Fibroblast of pulmonary artery (primary cell): Measurements from ENCODE around the gene KRT12.

Experiments used
- DNase-seq: peaks from one replicate; pipeline ENCODE4 v3.0.0-alpha.2; 2010; ENCODE audit warnings: low read depth
- H3K4me3 ChIP-seq: replicated peaks from 2 replicates; pipeline ENCODE4 v1.5.1; 2011; ENCODE audit warnings: low read depth, mild to moderate bottlenecking, control low read depth, low read length, moderate library complexity
- CTCF ChIP-seq: IDR thresholded peaks from 2 replicates; pipeline ENCODE4 v1.5.1; 2011; ENCODE audit warnings: mild to moderate bottlenecking, control low read depth, low read length, inconsistent platforms; ENCODE audit errors: missing control alignments

The KRT12 gene

GRCh38 chr17:40866838-40867237, at the start of gene KRT12:
Gene KRT12, minus strand, starts transcription at chr17:40867223. Its CDS starts 37 bp downstream, at chr17:40867186.
- no peak for DNase-seq
- no peak within 1 kb of the TSS for H3K4me3 ChIP-seq
- TF ChIP-seq CTCF: no peak

- no peak for TF ChIP-seq CTCF
- DNase-seq: no peak
- no peak overlapping the region for H3K4me3 ChIP-seq
These were observed 49.3 kb upstream of the KRT12 start for GRCh38 chr17:40916366-40916765.

- peak; percentile 21 for DNase-seq
- no peak overlapping the region for H3K4me3 ChIP-seq
- TF ChIP-seq CTCF: no peak
These were observed 48.8 kb upstream of the KRT12 start for GRCh38 chr17:40915721-40916256.

GRCh38 chr17:40915199-40915661, 48.2 kb upstream of the KRT12 start:
- no peak overlapping the region for H3K4me3 ChIP-seq
- DNase-seq: peak; percentile 89
- no peak for TF ChIP-seq CTCF

GRCh38 chr17:40914075-40914855, 47.2 kb upstream of the KRT12 start:
- TF ChIP-seq CTCF: no peak
- no peak overlapping the region for H3K4me3 ChIP-seq
- no peak for DNase-seq

GRCh38 chr17:40912486-40913210, 45.6 kb upstream of the KRT12 start:
- DNase-seq: no peak
- no peak overlapping the region for H3K4me3 ChIP-seq
- no peak for TF ChIP-seq CTCF
